Measurements from ENCODE around the gene HIRA. TPM values are rescaled to one million over a fixed set of nuclear protein-coding genes. Genes with fewer than 3 reads are reported as not detected.

HIRA gene
- polyA plus RNA-seq, 3 donors, result 1.8 to 20.7 (median 2.6) TPM

- Histone ChIP-seq H3K4me3 (replicated peaks in 1 of 3; ENCODE audit: low read depth in 2 of 3, low read length in 3 of 3) (no peak overlapping the region), H3K27me3 (ENCODE audit: control insufficient read depth in 2 of 2, insufficient read depth in 2 of 2, low read length in 2 of 2) (no peaks in the 10 kb centered on the region), H3K79me2 (ENCODE audit: insufficient read depth, low read length) (peaks cover 72% of the 10 kb centered on the region), H3K9me3 (replicated peaks in 1 of 2; ENCODE audit: control insufficient read depth in 1 of 2, insufficient read depth in 1 of 2, low read length in 2 of 2) (no peaks in the 10 kb centered on the region), H3K36me3 (replicated peaks in 1 of 2; ENCODE audit: control insufficient read depth in 1 of 2, insufficient read depth in 2 of 2, low read length in 2 of 2) (peaks cover 32 to 34% of the 10 kb centered on the region in 2 donors), H3K4me2 (replicated peaks; ENCODE audit: extremely low read depth, low read length, poor library complexity, severe bottlenecking) (no peak overlapping the region), H2AFZ (ENCODE audit: insufficient read depth, low read depth, low read length, poor library complexity, severe bottlenecking) (no peak overlapping the region), H3K27ac (ENCODE audit: low read depth in 1 of 2, low read length in 2 of 2) (no peak overlapping the region), H3K4me1 (ENCODE audit: control insufficient read depth in 1 of 2, insufficient read depth in 2 of 2, low read length in 2 of 2) (no peaks in the 10 kb centered on the region), H3K9ac (ENCODE audit: insufficient read depth, low read length, poor library complexity, severe bottlenecking) (no peak overlapping the region), H4K20me1 (ENCODE audit: insufficient read depth, low read length) (peaks cover 83% of the 10 kb centered on the region)
- no peak for TF ChIP-seq CTCF (IDR thresholded peaks at IDR 0.05)
- H3K27ac Mint-ChIP-seq, result peak overlapping the region in 3 of 7 donors; percentile 5 to 61 (median 52)
- peaks cover 30 to 53% of the 10 kb centered on the region in 2 donors for H3K36me3 Mint-ChIP-seq
- no peak overlapping the region for H3K4me3 Mint-ChIP-seq
- DNase-seq, result no peak
- intact Hi-C loops (cut with micrococcal nuclease), result no loop called here
- peaks cover 4% of the 10 kb centered on the region for H3K4me1 Mint-ChIP-seq
- no peaks in the 10 kb centered on the region for H3K27me3 Mint-ChIP-seq (ENCODE audit: low read depth in 3 of 3)
- H3K9me3 Mint-ChIP-seq, result peaks cover 0 to 1% (median 0%) of the 10 kb centered on the region in 7 donors
- 88% methylated on average over 4 of the region's 4 CpGs for WGBS (ENCODE audit: insufficient coverage)
Observed at GRCh38 chr22:19412923-19413322, 18.6 kb downstream of the HIRA start.

GRCh38 chr22:19412478-19412877, 19.1 kb downstream of the HIRA start:
- H3K36me3 ChIP-seq (replicated peaks in 1 of 2; ENCODE audit: control insufficient read depth in 1 of 2, insufficient read depth in 2 of 2, low read length in 2 of 2), result peaks cover 36 to 38% of the 10 kb centered on the region in 2 donors
- no peaks in the 10 kb centered on the region for H3K9me3 ChIP-seq (replicated peaks in 1 of 2; ENCODE audit: control insufficient read depth in 1 of 2, insufficient read depth in 1 of 2, low read length in 2 of 2)
- 94% methylated on average over 4 of the region's 4 CpGs for WGBS (ENCODE audit: insufficient coverage)
- H3K4me3 ChIP-seq (replicated peaks in 1 of 3; ENCODE audit: low read depth in 2 of 3, low read length in 3 of 3), result no peak overlapping the region
- H4K20me1 ChIP-seq (ENCODE audit: insufficient read depth, low read length), result peaks cover 78% of the 10 kb centered on the region
- H3K27ac ChIP-seq (ENCODE audit: low read depth in 1 of 2, low read length in 2 of 2), result no peak overlapping the region
- H3K9ac ChIP-seq (ENCODE audit: insufficient read depth, low read length, poor library complexity, severe bottlenecking), result no peak overlapping the region
- no peak for DNase-seq
- H2AFZ ChIP-seq (ENCODE audit: insufficient read depth, low read depth, low read length, poor library complexity, severe bottlenecking), result no peak overlapping the region
- H3K27ac Mint-ChIP-seq, result peak overlapping the region in 3 of 7 donors; percentile 5 to 52 (median 25)
- peaks cover 0 to 1% (median 0%) of the 10 kb centered on the region in 7 donors for H3K9me3 Mint-ChIP-seq
- H3K27me3 ChIP-seq (ENCODE audit: control insufficient read depth in 2 of 2, insufficient read depth in 2 of 2, low read length in 2 of 2), result no peaks in the 10 kb centered on the region
- H3K36me3 Mint-ChIP-seq, result peaks cover 34 to 55% of the 10 kb centered on the region in 2 donors
- no peaks in the 10 kb centered on the region for H3K27me3 Mint-ChIP-seq (ENCODE audit: low read depth in 3 of 3)
- intact Hi-C loops (cut with micrococcal nuclease), result no loop called here
- H3K4me1 Mint-ChIP-seq, result peaks cover 4% of the 10 kb centered on the region
- no peaks in the 10 kb centered on the region for H3K4me1 ChIP-seq (ENCODE audit: control insufficient read depth in 1 of 2, insufficient read depth in 2 of 2, low read length in 2 of 2)
- peaks cover 67% of the 10 kb centered on the region for H3K79me2 ChIP-seq (ENCODE audit: insufficient read depth, low read length)
- no peak overlapping the region for H3K4me3 Mint-ChIP-seq
- no peak for TF ChIP-seq CTCF (IDR thresholded peaks at IDR 0.05)
- H3K4me2 ChIP-seq (replicated peaks; ENCODE audit: extremely low read depth, low read length, poor library complexity, severe bottlenecking), result no peak overlapping the region
